A673 (cell line): ENCODE results near the gene ZHX3. TPM values are rescaled to one million over a fixed set of nuclear protein-coding genes. Genes with fewer than 3 reads are reported as not detected.

ENCODE experiments used
- BruUV-seq: library from RNA; stranded (reverse); fragments of 400-500 nt; replicated peaks from 2 replicates; lab custom pipeline; 2021; lab: Mats Ljungman, UMichigan
- CTCF ChIA-PET: fragments of 300-600 bp; sonication (Branson Sonifier 250); formaldehyde crosslinking; loops from one replicate; lab custom pipeline; 2022; ENCODE audit warnings: antibody characterized with exemption; lab: Charles Lee
- POLR2A ChIA-PET: fragments of 300-600 bp; sonication (Branson Sonifier 250); formaldehyde crosslinking; loops from one replicate; lab custom pipeline; 2022; ENCODE audit warnings: antibody characterized with exemption; ENCODE audit not compliant: low non-redundant PET; lab: Charles Lee
- DNase-seq: peaks from one replicate; pipeline ENCODE4 v3.0.0-alpha.2; 2015; ENCODE audit warnings: low spot score
- H3K27ac ChIP-seq: fragments of 200-600 bp; sonication (generic); 2 replicates; pipeline ENCODE4 v1.5.1; 2016; ENCODE audit warnings: mixed run types, low read depth, mild to moderate bottlenecking, mixed read lengths, antibody characterized with exemption, low read length; ENCODE audit not compliant: poor library complexity, severe bottlenecking
- H3K27me3 ChIP-seq: fragments of 200-600 bp; sonication (generic); replicated peaks from 2 replicates; pipeline ENCODE4 v1.6.1; 2017; ENCODE audit warnings: mixed run types, low read depth, mild to moderate bottlenecking, mixed read lengths, antibody characterized with exemption, low read length; ENCODE audit not compliant: insufficient read depth, poor library complexity
- H3K36me3 ChIP-seq: fragments of 200-600 bp; sonication (generic); 2 replicates; pipeline ENCODE4 v1.6.1; 2016; ENCODE audit warnings: mixed run types, mild to moderate bottlenecking, mixed read lengths, antibody characterized with exemption, low read length; ENCODE audit not compliant: insufficient read depth, poor library complexity, severe bottlenecking
- H3K4me1 ChIP-seq: fragments of 200-600 bp; sonication (generic); 2 replicates; pipeline ENCODE4 v1.6.1; 2017; ENCODE audit warnings: mixed run types, mild to moderate bottlenecking, mixed read lengths, antibody characterized with exemption, low read length; ENCODE audit not compliant: insufficient read depth, poor library complexity, severe bottlenecking
- H3K4me3 ChIP-seq: fragments of 200-600 bp; sonication (generic); 2 replicates; pipeline ENCODE4 v1.5.1; 2016; ENCODE audit warnings: low read depth, mixed run types, mild to moderate bottlenecking, mixed read lengths, low read length; ENCODE audit not compliant: poor library complexity, severe bottlenecking
- H3K9me3 ChIP-seq: fragments of 200-600 bp; sonication (generic); 2 replicates; pipeline ENCODE4 v1.6.1; 2016; ENCODE audit warnings: mixed run types, low read depth, mild to moderate bottlenecking, mixed read lengths, antibody characterized with exemption, low read length; ENCODE audit not compliant: poor library complexity, severe bottlenecking
- EZH2 ChIP-seq: fragments of 200-600 bp; sonication (generic); IDR thresholded peaks from 2 replicates; pipeline ENCODE4 v1.6.1; 2017; ENCODE audit warnings: borderline replicate concordance, low read depth, mild to moderate bottlenecking, mixed read lengths, antibody characterized with exemption, low read length; ENCODE audit not compliant: poor library complexity, severe bottlenecking
- intact Hi-C: fragments of 100-400 bp; cut with micrococcal nuclease; formaldehyde crosslinking; loops from one replicate; pipeline ENCODE4 v1.10.0; 2022; ENCODE audit not compliant: unreplicated experiment
- total RNA-seq: library from RNA; stranded (reverse); gene quantifications from 2 replicates; pipeline ENCODE4 v1.2.3, GENCODE V29; 2021
- TF ChIP-seq, protein P1 (sequence below): fragments of 300-800, 200-600 bp; sonication (generic); conservative IDR thresholded peaks from 2 replicates; pipeline ENCODE4 v1.5.1; 2017; ENCODE audit warnings: low read depth, mild to moderate bottlenecking, antibody characterized with exemption, low read length, moderate library complexity, mixed read lengths

The ZHX3 gene
- total RNA-seq, 1 experiment from 2014 or later = 14.0 TPM

DNA sequence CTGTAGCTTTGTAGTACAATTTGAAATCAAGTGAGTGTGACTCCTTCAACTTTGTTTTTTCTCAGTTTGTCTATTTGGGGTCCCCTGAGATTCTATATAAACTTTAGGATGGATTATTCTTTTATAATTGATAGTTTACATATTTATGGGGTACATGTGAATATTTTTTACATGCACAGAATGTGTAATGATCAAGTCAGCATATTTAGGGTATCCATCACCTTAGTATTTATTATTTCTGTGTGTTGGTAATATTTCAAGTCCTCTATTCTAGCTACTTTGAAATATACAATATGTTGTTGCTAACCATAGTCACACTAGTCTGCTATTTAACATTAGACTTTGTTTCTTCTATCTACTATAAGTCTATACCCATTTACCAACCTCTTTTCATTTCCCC is 129.9 kb downstream of the ZHX3 start:
- POLR2A ChIA-PET = no interaction called here
- BruUV-seq = no TSS peak

DNA sequence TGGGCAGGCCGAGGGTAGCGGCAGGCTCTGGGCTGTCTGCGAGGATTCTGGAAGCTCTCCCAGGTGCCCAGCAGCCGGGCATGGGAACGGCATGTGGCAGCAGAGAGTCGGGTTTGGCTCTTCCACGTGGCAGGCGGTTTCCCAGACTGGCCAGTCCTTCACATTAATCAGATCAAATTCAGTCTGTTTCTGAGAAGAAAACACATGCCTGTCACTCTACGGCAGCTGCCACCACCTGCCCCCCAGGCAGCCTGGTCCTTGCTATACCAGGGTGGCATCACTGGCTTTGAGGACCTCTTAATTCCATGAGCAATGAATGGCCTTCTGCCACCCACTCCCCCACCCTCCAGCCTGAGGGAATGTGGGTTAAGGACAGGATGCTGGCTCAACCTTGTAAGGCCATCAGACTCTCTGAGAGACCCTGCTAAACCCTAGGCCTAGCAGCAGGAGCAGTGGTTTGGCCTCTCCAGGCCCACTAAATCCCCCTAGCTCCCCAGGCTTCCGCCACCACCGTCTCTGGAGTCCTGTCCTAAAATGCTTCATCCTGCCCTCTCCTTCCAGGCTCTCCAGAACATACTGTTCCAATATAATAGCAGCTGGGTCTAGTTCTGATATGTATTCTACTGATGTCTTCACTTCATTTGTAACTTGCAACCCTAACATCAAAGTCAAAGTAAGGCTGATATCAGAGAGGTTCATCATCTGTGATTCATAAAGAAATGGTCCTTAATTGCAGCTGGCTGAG is 132.3 kb downstream of the ZHX3 start:
- BruUV-seq = no TSS peak
- ChIA-PET CTCF (no interaction called here), POLR2A (no interaction called here)
- Histone ChIP-seq H3K36me3 (no peaks in the 10 kb centered on the region), H3K27ac (no peak overlapping the region), H3K4me3 (no peak overlapping the region), H3K9me3 (no peaks in the 10 kb centered on the region), H3K4me1 (no peaks in the 10 kb centered on the region), H3K27me3 (no peaks in the 10 kb centered on the region)
- no peak for DNase-seq
- TF ChIP-seq, protein P1, sequence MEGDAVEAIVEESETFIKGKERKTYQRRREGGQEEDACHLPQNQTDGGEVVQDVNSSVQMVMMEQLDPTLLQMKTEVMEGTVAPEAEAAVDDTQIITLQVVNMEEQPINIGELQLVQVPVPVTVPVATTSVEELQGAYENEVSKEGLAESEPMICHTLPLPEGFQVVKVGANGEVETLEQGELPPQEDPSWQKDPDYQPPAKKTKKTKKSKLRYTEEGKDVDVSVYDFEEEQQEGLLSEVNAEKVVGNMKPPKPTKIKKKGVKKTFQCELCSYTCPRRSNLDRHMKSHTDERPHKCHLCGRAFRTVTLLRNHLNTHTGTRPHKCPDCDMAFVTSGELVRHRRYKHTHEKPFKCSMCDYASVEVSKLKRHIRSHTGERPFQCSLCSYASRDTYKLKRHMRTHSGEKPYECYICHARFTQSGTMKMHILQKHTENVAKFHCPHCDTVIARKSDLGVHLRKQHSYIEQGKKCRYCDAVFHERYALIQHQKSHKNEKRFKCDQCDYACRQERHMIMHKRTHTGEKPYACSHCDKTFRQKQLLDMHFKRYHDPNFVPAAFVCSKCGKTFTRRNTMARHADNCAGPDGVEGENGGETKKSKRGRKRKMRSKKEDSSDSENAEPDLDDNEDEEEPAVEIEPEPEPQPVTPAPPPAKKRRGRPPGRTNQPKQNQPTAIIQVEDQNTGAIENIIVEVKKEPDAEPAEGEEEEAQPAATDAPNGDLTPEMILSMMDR = no peak
- no peak for TF ChIP-seq EZH2
- intact Hi-C loops = no loop called here

More for the DNA sequence above, 129.9 kb downstream of the ZHX3 start:
- CTCF ChIA-PET = no interaction called here
- H3K4me1 ChIP-seq = no peaks in the 10 kb centered on the region
- intact Hi-C loops = no loop called here
- no peaks in the 10 kb centered on the region for H3K36me3 ChIP-seq
- no peak overlapping the region for H3K4me3 ChIP-seq
- H3K9me3 ChIP-seq = no peaks in the 10 kb centered on the region
- no peak for TF ChIP-seq EZH2
- TF ChIP-seq, protein P1 = no peak
- no peak for DNase-seq
- H3K27ac ChIP-seq = no peak overlapping the region
- no peaks in the 10 kb centered on the region for H3K27me3 ChIP-seq

DNA sequence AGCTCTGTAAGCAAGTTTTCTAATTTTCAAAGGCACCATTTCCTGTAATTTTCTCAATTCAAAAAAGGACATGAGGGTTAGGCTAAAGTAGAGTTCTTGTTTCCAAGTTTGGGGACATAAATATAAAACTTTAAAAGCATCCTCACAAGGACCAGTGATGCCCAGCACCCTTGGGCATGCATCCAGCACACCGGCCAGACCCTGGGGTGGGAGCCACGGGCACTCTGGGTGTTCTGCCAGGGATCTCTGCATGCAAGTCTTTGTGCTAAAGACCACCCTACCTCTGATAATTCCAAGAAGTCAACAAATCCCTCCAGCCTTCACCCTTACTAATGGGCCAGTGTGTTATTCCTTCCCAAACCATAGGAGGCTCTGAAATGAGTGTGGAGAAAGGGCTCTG is 133.7 kb downstream of the ZHX3 start:
- no peaks in the 10 kb centered on the region for H3K36me3 ChIP-seq
- BruUV-seq = no TSS peak
- H3K4me3 ChIP-seq = no peak overlapping the region
- intact Hi-C loops = no loop called here
- no peak for DNase-seq
- H3K9me3 ChIP-seq = no peaks in the 10 kb centered on the region
- no peaks in the 10 kb centered on the region for H3K27me3 ChIP-seq
- peaks cover 4% of the 10 kb centered on the region for H3K4me1 ChIP-seq
- TF ChIP-seq EZH2 = no peak
- TF ChIP-seq, protein P1 = no peak
- H3K27ac ChIP-seq = no peak overlapping the region
- ChIA-PET CTCF (no interaction called here), POLR2A (no interaction called here)
